Uterus (tissue), 2 donors: ENCODE results near the gene INAVA.

Source experiments
- POLR2A ChIP-seq, 2 donors: fragments of 450-650 bp; IDR thresholded peaks; one replicate each; pipeline ENCODE4 v1.6.1; 2016; ENCODE audit warnings: antibody characterized with exemption in 2 of 2, mild to moderate bottlenecking in 1 of 2, moderate library complexity in 1 of 2
- TF ChIP-seq, protein P1 (sequence below), 4 experiments: fragments of 200-600 bp in 2 of 4; fragments of 450-650 bp in 2 of 4; sonication (generic) in 2 of 4; IDR thresholded peaks; one replicate each; pipeline ENCODE4 v1.5.1; 2016 to 2019; ENCODE audit warnings: antibody characterized with exemption in 4 of 4, mild to moderate bottlenecking in 2 of 4, moderate library complexity in 1 of 4

DNA sequence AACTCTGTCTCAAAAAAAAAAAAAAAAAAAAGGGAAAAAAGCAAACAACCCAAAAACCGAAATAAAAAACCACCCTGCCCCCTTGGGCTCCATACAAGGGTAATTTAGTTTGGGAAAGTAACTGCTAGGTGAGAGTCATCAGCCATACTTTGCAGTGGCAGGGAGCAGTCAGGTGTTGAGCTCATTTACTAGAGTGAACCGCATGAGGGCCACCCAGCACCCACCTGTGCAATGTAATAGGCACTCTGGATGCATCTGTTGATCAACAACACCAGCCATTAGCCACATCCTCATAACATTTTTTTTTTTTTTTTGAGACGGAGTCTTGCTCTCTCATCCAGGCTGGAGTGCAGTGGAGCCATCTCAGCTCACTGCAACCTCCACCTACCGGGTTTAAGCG lies 9.1 kb downstream of the INAVA start:
- no peak for TF ChIP-seq POLR2A (IDR thresholded peaks at IDR 0.05)
- TF ChIP-seq, protein P1, sequence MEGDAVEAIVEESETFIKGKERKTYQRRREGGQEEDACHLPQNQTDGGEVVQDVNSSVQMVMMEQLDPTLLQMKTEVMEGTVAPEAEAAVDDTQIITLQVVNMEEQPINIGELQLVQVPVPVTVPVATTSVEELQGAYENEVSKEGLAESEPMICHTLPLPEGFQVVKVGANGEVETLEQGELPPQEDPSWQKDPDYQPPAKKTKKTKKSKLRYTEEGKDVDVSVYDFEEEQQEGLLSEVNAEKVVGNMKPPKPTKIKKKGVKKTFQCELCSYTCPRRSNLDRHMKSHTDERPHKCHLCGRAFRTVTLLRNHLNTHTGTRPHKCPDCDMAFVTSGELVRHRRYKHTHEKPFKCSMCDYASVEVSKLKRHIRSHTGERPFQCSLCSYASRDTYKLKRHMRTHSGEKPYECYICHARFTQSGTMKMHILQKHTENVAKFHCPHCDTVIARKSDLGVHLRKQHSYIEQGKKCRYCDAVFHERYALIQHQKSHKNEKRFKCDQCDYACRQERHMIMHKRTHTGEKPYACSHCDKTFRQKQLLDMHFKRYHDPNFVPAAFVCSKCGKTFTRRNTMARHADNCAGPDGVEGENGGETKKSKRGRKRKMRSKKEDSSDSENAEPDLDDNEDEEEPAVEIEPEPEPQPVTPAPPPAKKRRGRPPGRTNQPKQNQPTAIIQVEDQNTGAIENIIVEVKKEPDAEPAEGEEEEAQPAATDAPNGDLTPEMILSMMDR (IDR thresholded peaks at IDR 0.05), result no peak
